AG10803 (cell line): Measurements from ENCODE around the gene ZC3H15.

ENCODE experiments used
- DNase-seq: peaks from one replicate; pipeline ENCODE4 v3.0.0; 2010; ENCODE audit warnings: low read depth
- H3K4me3 ChIP-seq: 2 replicates; pipeline ENCODE4 v1.5.1; 2011; ENCODE audit warnings: mild to moderate bottlenecking, low read length, control low read depth
- TF ChIP-seq, protein P1 (sequence below): conservative IDR thresholded peaks from 2 replicates; pipeline ENCODE4 v1.5.1; 2011; ENCODE audit warnings: mild to moderate bottlenecking, low read length, control low read depth, inconsistent platforms

The ZC3H15 gene

DNA sequence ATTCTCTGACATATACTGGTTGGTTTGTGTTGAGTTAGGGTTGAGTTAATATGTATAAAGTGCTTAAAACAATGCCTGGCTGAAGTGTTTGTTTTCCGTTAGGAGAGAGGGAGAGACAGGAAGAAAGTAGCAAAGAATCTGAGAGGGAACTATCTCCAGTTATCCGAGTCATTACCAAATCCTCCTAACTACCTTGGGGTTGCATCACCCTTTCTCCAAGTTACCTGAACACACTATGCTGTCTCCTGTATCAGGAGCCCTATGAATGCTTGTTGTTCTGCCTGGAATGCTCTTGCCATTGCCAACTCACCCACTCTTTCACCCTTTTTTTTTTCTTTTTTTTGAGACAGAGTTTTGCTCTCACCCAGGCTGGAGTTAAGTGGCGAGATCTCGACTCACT is 55.9 kb downstream of the ZC3H15 start:
- H3K4me3 ChIP-seq, result no peak overlapping the region
- TF ChIP-seq, protein P1, sequence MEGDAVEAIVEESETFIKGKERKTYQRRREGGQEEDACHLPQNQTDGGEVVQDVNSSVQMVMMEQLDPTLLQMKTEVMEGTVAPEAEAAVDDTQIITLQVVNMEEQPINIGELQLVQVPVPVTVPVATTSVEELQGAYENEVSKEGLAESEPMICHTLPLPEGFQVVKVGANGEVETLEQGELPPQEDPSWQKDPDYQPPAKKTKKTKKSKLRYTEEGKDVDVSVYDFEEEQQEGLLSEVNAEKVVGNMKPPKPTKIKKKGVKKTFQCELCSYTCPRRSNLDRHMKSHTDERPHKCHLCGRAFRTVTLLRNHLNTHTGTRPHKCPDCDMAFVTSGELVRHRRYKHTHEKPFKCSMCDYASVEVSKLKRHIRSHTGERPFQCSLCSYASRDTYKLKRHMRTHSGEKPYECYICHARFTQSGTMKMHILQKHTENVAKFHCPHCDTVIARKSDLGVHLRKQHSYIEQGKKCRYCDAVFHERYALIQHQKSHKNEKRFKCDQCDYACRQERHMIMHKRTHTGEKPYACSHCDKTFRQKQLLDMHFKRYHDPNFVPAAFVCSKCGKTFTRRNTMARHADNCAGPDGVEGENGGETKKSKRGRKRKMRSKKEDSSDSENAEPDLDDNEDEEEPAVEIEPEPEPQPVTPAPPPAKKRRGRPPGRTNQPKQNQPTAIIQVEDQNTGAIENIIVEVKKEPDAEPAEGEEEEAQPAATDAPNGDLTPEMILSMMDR, result no peak
- no peak for DNase-seq

DNA sequence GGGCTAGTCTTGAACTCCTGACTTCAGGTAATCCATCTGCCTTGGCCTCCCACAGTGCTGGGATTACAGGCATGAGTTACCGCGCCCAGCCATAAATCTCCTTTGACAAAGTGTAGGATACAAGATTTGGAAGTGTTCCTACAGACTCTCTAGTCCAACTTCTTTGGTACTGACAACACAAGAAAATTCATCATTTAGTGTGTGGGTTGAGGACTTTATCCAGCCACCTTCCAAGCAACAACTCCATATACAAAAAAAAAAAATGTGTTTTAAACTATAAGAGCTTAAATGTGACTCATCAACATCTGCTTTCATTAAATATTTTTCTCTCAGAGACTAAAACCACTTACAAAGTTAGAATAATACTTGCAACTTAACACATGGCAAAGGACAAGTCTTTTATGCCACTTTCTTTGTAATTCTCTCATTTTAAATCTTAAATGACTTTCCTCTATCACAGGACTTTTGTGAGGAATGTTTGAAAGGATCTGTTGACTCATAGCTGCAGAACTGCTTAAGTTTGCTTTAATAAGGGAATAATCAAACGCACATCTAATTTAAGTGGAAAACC is 57.6 kb downstream of the ZC3H15 start:
- TF ChIP-seq, protein P1, result no peak
- peak; percentile 82 for DNase-seq
- peak overlapping the region; percentile 11; the same call in 1 of the 2 replicates for H3K4me3 ChIP-seq

DNA sequence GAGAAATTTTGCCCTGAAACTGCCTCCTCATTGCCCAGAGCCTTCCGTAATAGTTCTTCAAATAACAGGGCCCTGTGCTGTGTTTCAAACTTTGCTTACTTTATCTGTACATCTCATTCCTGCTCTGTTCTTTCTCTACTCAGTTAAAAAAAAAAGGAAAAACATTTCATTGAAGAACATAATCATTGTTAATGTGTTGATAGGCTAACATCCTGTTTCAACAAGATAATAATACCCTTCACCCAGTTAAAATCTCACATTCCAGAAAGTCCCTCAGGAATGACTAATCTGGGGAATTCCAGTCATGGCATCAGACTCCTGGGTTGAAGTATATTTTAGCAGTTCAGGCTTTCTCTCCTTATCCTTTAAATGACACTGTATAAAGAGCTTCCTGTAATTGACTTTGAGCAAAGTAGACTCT is 58.2 kb downstream of the ZC3H15 start:
- H3K4me3 ChIP-seq, result peak overlapping the region; percentile 11; the same call in 1 of the 2 replicates
- peak; percentile 80 for DNase-seq
- TF ChIP-seq, protein P1, result no peak

DNA sequence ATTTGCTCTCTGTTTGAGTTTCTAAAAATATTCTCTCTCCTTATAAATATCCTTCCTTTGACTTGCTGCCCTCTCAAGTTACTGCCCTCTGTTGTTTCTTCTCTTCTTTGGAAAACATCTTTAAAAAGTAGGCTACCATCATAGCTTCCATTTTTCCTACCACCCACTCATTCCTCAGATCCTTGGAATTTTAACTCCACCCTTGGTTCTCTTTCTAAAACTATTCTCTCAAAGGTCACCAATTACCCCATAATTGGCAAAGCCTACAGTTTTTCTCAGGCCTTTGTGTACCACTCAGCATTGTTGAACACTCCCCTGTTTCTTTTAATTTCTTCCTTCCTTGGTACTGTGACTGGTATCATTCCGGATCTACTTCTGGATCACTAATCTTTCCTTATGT is 60.8 kb downstream of the ZC3H15 start:
- DNase-seq, result peak; percentile 64

DNA sequence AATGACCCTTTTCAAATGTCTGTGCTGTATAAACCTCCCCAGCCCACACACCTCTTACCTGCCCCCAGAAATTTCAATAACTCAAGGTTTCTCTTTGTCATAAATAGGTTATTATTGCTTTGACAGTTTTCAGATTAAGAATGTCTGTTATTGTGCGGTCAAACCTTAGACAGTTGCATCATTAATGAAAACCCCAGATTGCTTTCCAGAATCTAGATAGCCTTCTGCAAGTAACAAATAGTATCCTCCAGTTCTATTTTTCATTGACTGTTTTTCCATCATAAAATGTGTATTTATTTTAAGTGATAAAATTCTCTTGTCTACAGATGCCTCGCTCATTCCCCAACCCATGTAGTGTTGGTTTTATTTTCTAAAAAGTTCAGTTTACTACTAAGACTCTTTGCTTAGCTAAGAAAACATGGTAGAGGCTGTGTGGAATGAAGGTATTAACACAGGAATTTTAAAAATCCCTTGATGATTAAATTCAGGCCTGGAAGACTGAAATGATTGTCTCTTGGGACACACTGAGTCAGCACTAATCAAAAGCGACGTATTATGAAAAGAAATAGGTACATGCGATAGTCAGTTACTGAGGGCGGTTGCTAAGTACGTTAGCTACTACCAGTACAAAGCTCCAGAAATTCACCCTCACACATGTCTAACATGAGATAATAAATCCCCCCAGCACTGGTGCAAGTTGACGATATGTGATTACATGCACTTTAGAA is 65.4 kb downstream of the ZC3H15 start:
- H3K4me3 ChIP-seq, result no peak overlapping the region
- TF ChIP-seq, protein P1, result no peak
- DNase-seq, result peak; percentile 66

More for the DNA sequence above, 60.8 kb downstream of the ZC3H15 start:
- TF ChIP-seq, protein P1, result no peak
- no peak overlapping the region for H3K4me3 ChIP-seq

DNA sequence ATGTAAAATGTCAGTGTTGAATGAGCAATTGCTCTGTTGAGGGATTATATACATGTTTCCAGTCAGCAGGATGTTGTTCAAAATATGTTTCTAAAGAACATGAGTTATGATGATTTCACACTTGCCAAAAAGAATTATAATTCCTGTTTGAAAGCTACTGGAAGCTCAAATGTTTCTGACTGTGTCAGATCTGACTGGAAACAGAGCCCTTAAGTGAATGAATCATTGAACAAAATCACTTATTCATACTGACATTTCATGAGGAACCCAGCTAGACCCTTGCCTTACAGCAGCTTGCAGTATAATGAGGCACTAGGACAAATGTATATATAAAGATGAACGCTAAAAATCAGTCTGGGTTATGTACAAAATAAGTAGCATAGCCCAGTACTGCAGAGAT is 68.4 kb downstream of the ZC3H15 start:
- TF ChIP-seq, protein P1, result no peak
- no peak for DNase-seq
- H3K4me3 ChIP-seq, result no peak overlapping the region
